Lower leg skin (tissue), 3 donors: ENCODE results near the gene CTSF.
"Not testable (repeated sequence)": the region's sequence is repeated elsewhere in the genome, so short reads cannot be mapped to it uniquely, and the experiment has no call there.

Experiments used
- CTCF ChIP-seq, 3 donors: fragments of 450-650 bp; IDR thresholded peaks; one replicate each; pipeline ENCODE4 v1.5.1; 2016; ENCODE audit warnings: antibody characterized with exemption in 3 of 3, mild to moderate bottlenecking in 3 of 3, moderate library complexity in 2 of 3
- POLR2A ChIP-seq, 2 donors: fragments of 450-650 bp; IDR thresholded peaks; one replicate each; pipeline ENCODE4 v1.6.1; 2016 to 2017; ENCODE audit warnings: antibody characterized with exemption in 2 of 2, mild to moderate bottlenecking in 1 of 2, moderate library complexity in 1 of 2

GRCh38 chr11:66544952-66545351, 23.5 kb downstream of the CTSF start:
- TF ChIP-seq POLR2A, CTCF (IDR thresholded peaks at IDR 0.05): not testable (repeated sequence)
